Measurements from ENCODE around the gene CAMK1D.

Gene CAMK1D

GRCh38 chr10:12665501-12665900 is 316.2 kb downstream of the CAMK1D start:
- no peaks in the 10 kb centered on the region for H3K4me1 ChIP-seq (ENCODE audit: control insufficient read depth, insufficient read depth, low read length)
- H3K9me3 ChIP-seq (ENCODE audit: control insufficient read depth, insufficient read depth, low read depth, low read length): no peaks in the 10 kb centered on the region
- TF ChIP-seq ZEB2 (tag by site-specific recombination; IDR thresholded peaks at IDR 0.05) (no peak), GLI2 (tag by site-specific recombination; IDR thresholded peaks at IDR 0.05; ENCODE audit: borderline replicate concordance, low read depth) (no peak), ZNF184 (tag by site-specific recombination; IDR thresholded peaks at IDR 0.05) (no peak), ZNF138 (tag by site-specific recombination; IDR thresholded peaks at IDR 0.05; ENCODE audit: borderline replicate concordance) (no peak), ZNF654 (tag by site-specific recombination; IDR thresholded peaks at IDR 0.05; ENCODE audit: low read depth) (no peak), ZNF48 (tag by site-specific recombination; IDR thresholded peaks at IDR 0.05) (no peak), ZNF548 (tag by site-specific recombination; IDR thresholded peaks at IDR 0.05) (no peak), ZNF112 (tag by site-specific recombination; IDR thresholded peaks at IDR 0.05) (no peak), ZNF768 (tag by site-specific recombination; IDR thresholded peaks at IDR 0.05) (no peak), WT1 (tag by site-specific recombination; IDR thresholded peaks at IDR 0.05) (no peak), PRDM2 (tag by site-specific recombination; IDR thresholded peaks at IDR 0.05; ENCODE audit: borderline replicate concordance) (no peak), ZSCAN16 (tag by site-specific recombination; IDR thresholded peaks at IDR 0.05) (no peak), BCL11A (tag by site-specific recombination; IDR thresholded peaks at IDR 0.05; ENCODE audit: low read depth) (no peak)
- TF ChIP-seq, protein P1, sequence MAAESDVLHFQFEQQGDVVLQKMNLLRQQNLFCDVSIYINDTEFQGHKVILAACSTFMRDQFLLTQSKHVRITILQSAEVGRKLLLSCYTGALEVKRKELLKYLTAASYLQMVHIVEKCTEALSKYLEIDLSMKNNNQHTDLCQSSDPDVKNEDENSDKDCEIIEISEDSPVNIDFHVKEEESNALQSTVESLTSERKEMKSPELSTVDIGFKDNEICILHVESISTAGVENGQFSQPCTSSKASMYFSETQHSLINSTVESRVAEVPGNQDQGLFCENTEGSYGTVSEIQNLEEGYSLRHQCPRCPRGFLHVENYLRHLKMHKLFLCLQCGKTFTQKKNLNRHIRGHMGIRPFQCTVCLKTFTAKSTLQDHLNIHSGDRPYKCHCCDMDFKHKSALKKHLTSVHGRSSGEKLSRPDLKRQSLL (tag by site-specific recombination; IDR thresholded peaks at IDR 0.05): no peak
- TF ChIP-seq, protein P2, sequence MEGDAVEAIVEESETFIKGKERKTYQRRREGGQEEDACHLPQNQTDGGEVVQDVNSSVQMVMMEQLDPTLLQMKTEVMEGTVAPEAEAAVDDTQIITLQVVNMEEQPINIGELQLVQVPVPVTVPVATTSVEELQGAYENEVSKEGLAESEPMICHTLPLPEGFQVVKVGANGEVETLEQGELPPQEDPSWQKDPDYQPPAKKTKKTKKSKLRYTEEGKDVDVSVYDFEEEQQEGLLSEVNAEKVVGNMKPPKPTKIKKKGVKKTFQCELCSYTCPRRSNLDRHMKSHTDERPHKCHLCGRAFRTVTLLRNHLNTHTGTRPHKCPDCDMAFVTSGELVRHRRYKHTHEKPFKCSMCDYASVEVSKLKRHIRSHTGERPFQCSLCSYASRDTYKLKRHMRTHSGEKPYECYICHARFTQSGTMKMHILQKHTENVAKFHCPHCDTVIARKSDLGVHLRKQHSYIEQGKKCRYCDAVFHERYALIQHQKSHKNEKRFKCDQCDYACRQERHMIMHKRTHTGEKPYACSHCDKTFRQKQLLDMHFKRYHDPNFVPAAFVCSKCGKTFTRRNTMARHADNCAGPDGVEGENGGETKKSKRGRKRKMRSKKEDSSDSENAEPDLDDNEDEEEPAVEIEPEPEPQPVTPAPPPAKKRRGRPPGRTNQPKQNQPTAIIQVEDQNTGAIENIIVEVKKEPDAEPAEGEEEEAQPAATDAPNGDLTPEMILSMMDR (tag by site-specific recombination; IDR thresholded peaks at IDR 0.05): no peak
- TF ChIP-seq, protein P3, sequence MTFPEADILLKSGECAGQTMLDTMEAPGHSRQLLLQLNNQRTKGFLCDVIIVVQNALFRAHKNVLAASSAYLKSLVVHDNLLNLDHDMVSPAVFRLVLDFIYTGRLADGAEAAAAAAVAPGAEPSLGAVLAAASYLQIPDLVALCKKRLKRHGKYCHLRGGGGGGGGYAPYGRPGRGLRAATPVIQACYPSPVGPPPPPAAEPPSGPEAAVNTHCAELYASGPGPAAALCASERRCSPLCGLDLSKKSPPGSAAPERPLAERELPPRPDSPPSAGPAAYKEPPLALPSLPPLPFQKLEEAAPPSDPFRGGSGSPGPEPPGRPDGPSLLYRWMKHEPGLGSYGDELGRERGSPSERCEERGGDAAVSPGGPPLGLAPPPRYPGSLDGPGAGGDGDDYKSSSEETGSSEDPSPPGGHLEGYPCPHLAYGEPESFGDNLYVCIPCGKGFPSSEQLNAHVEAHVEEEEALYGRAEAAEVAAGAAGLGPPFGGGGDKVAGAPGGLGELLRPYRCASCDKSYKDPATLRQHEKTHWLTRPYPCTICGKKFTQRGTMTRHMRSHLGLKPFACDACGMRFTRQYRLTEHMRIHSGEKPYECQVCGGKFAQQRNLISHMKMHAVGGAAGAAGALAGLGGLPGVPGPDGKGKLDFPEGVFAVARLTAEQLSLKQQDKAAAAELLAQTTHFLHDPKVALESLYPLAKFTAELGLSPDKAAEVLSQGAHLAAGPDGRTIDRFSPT (tag by site-specific recombination; IDR thresholded peaks at IDR 0.05): no peak
- TF ChIP-seq, protein P4, sequence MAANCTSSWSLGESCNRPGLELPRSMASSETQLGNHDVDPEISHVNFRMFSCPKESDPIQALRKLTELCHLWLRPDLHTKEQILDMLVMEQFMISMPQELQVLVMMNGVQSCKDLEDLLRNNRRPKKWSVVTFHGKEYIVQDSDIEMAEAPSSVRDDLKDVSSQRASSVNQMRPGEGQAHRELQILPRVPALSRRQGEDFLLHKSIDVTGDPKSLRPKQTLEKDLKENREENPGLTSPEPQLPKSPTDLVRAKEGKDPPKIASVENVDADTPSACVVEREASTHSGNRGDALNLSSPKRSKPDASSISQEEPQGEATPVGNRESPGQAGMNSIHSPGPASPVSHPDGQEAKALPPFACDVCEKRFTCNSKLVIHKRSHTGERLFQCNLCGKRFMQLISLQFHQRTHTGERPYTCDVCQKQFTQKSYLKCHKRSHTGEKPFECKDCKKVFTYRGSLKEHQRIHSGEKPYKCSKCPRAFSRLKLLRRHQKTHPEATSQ (tag by site-specific recombination; IDR thresholded peaks at IDR 0.05): no peak
- ChIA-PET CTCF (interaction anchor here (0.6 to 1.0 kb wide), 6 partner anchors 8 to 1161 kb away, joined by 3 to 6 read pairs (median 4); no protein-coding TSS in a partner anchor), POLR2A (no interaction called here)
- H3K4me3 ChIP-seq (ENCODE audit: low read depth, low read length): no peak overlapping the region
- H3K27ac ChIP-seq (ENCODE audit: extremely low read depth, low read depth, low read length): no peak overlapping the region
- peaks cover 0 to 3% of the 10 kb centered on the region in 2 experiments; a peak in 1 of 3 replicates for H3K36me3 ChIP-seq (ENCODE audit: control insufficient read depth in 2 of 2, insufficient read depth in 1 of 2, low read length in 2 of 2)

Data from HEK293 (cell line).